Measurements from ENCODE around the gene PDILT. TPM values are rescaled to one million over a fixed set of nuclear protein-coding genes. Genes with fewer than 3 reads are reported as not detected.

The PDILT gene
- total RNA-seq, 1 donor from 2014 or later = not detected

- H3K4me3 Mint-ChIP-seq (ENCODE audit: unreplicated experiment) = no peak overlapping the region
- H3K9me3 Mint-ChIP-seq (ENCODE audit: unreplicated experiment) = peaks cover 4% of the 10 kb centered on the region
- no peaks in the 10 kb centered on the region for H3K36me3 Mint-ChIP-seq (ENCODE audit: unreplicated experiment)
- H3K27me3 Mint-ChIP-seq (ENCODE audit: unreplicated experiment) = no peaks in the 10 kb centered on the region
- no peak for DNase-seq (ENCODE audit: extremely low spot score, unreplicated experiment)
- no peaks in the 10 kb centered on the region for H3K4me1 Mint-ChIP-seq (ENCODE audit: unreplicated experiment)
- no peak overlapping the region for H3K27ac Mint-ChIP-seq (ENCODE audit: unreplicated experiment)
- TF ChIP-seq CTCF (IDR thresholded peaks at IDR 0.05) = no peak
Measured at GRCh38 chr16:20336955-20337354, 67.6 kb downstream of the PDILT start.

GRCh38 chr16:20334396-20334795 is 70.1 kb downstream of the PDILT start:
- no peaks in the 10 kb centered on the region for H3K4me1 Mint-ChIP-seq (ENCODE audit: unreplicated experiment)
- H3K27ac Mint-ChIP-seq (ENCODE audit: unreplicated experiment) = no peak overlapping the region
- TF ChIP-seq CTCF (IDR thresholded peaks at IDR 0.05) = no peak

GRCh38 chr16:20333120-20333519 is 71.4 kb downstream of the PDILT start:
- no peaks in the 10 kb centered on the region for H3K36me3 Mint-ChIP-seq (ENCODE audit: unreplicated experiment)
- no peak overlapping the region for H3K27ac Mint-ChIP-seq (ENCODE audit: unreplicated experiment)
- DNase-seq (ENCODE audit: extremely low spot score, unreplicated experiment) = no peak
- no peak overlapping the region for H3K4me3 Mint-ChIP-seq (ENCODE audit: unreplicated experiment)
- peaks cover 6% of the 10 kb centered on the region for H3K9me3 Mint-ChIP-seq (ENCODE audit: unreplicated experiment)
- H3K27me3 Mint-ChIP-seq (ENCODE audit: unreplicated experiment) = no peaks in the 10 kb centered on the region
- no peaks in the 10 kb centered on the region for H3K4me1 Mint-ChIP-seq (ENCODE audit: unreplicated experiment)
- TF ChIP-seq CTCF (IDR thresholded peaks at IDR 0.05) = no peak

More at GRCh38 chr16:20334396-20334795, 70.1 kb downstream of the PDILT start:
- H3K9me3 Mint-ChIP-seq (ENCODE audit: unreplicated experiment) = peaks cover under 1% of the 10 kb centered on the region
- no peaks in the 10 kb centered on the region for H3K36me3 Mint-ChIP-seq (ENCODE audit: unreplicated experiment)
- no peak overlapping the region for H3K4me3 Mint-ChIP-seq (ENCODE audit: unreplicated experiment)
- DNase-seq (ENCODE audit: extremely low spot score, unreplicated experiment) = no peak
- no peaks in the 10 kb centered on the region for H3K27me3 Mint-ChIP-seq (ENCODE audit: unreplicated experiment)

GRCh38 chr16:20332411-20332810 is 72.1 kb downstream of the PDILT start:
- Mint-ChIP-seq H3K27me3 (ENCODE audit: unreplicated experiment) (no peaks in the 10 kb centered on the region), H3K27ac (ENCODE audit: unreplicated experiment) (no peak overlapping the region), H3K36me3 (ENCODE audit: unreplicated experiment) (no peaks in the 10 kb centered on the region), H3K9me3 (ENCODE audit: unreplicated experiment) (peaks cover 6% of the 10 kb centered on the region), H3K4me3 (ENCODE audit: unreplicated experiment) (no peak overlapping the region), H3K4me1 (ENCODE audit: unreplicated experiment) (no peaks in the 10 kb centered on the region)
- TF ChIP-seq CTCF (IDR thresholded peaks at IDR 0.05) = no peak
- no peak for DNase-seq (ENCODE audit: extremely low spot score, unreplicated experiment)

GRCh38 chr16:20331635-20332034 is 72.9 kb downstream of the PDILT start:
- no peak for TF ChIP-seq CTCF (IDR thresholded peaks at IDR 0.05)

More at GRCh38 chr16:20331635-20332034, 72.9 kb downstream of the PDILT start:
- no peaks in the 10 kb centered on the region for H3K4me1 Mint-ChIP-seq (ENCODE audit: unreplicated experiment)
- no peak overlapping the region for H3K4me3 Mint-ChIP-seq (ENCODE audit: unreplicated experiment)
- no peak for DNase-seq (ENCODE audit: extremely low spot score, unreplicated experiment)
- no peak overlapping the region for H3K27ac Mint-ChIP-seq (ENCODE audit: unreplicated experiment)
- no peaks in the 10 kb centered on the region for H3K36me3 Mint-ChIP-seq (ENCODE audit: unreplicated experiment)
- peaks cover 10% of the 10 kb centered on the region for H3K9me3 Mint-ChIP-seq (ENCODE audit: unreplicated experiment)
- H3K27me3 Mint-ChIP-seq (ENCODE audit: unreplicated experiment) = no peaks in the 10 kb centered on the region
